ENCODE measurements around the gene RYK.

The RYK gene

DNA sequence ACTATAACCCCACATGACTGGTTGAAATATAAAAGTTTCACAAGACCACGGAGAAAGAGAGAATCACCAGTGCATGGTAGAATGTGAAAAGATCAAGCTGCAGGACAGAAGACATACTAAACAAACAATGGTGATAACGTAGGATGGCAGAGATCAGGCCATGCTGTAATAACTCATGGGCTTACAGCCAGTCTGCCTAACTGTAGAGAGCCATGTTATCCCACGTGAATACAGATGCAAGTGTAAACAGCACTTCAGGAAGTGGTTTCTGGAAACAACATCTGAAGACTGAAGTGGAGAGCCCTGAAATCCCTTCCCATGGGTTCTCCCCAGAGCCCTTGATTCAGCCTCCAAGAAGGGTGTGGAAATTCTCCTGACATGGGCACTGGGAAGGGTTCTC, 117.7 kb downstream of the RYK start:
- Histone ChIP-seq H3K27ac (no peak overlapping the region), H3K4me2 (no peak overlapping the region), H2AFZ (ENCODE audit: low read depth) (no peak overlapping the region), H3K27me3 (ENCODE audit: insufficient read depth, low read depth) (no peaks in the 10 kb centered on the region), H3K9ac (no peak overlapping the region), H3K4me3 (IDR thresholded peaks at IDR 0.05; ENCODE audit: insufficient read depth, low read depth, low read length) (no peak overlapping the region), H3K36me3 (ENCODE audit: insufficient read depth) (no peaks in the 10 kb centered on the region), H4K20me1 (ENCODE audit: insufficient read depth) (no peaks in the 10 kb centered on the region), H3K79me2 (ENCODE audit: insufficient read depth, low read depth) (no peaks in the 10 kb centered on the region), H3K4me1 (ENCODE audit: low read depth, poor library complexity, severe bottlenecking) (no peaks in the 10 kb centered on the region)
- TF ChIP-seq, protein P1, sequence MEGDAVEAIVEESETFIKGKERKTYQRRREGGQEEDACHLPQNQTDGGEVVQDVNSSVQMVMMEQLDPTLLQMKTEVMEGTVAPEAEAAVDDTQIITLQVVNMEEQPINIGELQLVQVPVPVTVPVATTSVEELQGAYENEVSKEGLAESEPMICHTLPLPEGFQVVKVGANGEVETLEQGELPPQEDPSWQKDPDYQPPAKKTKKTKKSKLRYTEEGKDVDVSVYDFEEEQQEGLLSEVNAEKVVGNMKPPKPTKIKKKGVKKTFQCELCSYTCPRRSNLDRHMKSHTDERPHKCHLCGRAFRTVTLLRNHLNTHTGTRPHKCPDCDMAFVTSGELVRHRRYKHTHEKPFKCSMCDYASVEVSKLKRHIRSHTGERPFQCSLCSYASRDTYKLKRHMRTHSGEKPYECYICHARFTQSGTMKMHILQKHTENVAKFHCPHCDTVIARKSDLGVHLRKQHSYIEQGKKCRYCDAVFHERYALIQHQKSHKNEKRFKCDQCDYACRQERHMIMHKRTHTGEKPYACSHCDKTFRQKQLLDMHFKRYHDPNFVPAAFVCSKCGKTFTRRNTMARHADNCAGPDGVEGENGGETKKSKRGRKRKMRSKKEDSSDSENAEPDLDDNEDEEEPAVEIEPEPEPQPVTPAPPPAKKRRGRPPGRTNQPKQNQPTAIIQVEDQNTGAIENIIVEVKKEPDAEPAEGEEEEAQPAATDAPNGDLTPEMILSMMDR (conservative IDR thresholded peaks at IDR 0.05; ENCODE audit: low read depth, low read length): no peak

DNA sequence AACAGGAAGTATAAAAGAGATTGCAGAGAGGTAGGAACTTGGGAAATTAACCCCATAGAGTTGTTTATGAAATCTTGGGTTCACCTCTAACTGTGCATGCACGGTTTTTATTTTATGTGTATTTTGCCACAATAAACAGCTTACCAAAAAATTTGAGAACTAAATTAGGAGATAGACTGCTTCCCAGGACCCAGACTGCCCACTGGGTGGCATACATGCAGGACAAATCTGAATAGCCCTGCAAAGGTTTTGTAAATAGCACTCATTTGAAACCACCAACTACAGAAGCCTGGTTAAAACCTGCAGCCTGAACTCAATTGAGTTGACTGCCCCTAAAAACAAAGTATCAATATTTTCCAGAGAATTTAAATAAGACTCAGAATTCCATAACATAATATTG, 124.5 kb downstream of the RYK start:
- Histone ChIP-seq H3K4me1 (ENCODE audit: low read depth, poor library complexity, severe bottlenecking) (no peaks in the 10 kb centered on the region), H2AFZ (ENCODE audit: low read depth) (no peak overlapping the region), H3K9ac (no peak overlapping the region), H3K27me3 (ENCODE audit: insufficient read depth, low read depth) (no peaks in the 10 kb centered on the region), H4K20me1 (ENCODE audit: insufficient read depth) (no peaks in the 10 kb centered on the region), H3K27ac (no peak overlapping the region), H3K36me3 (ENCODE audit: insufficient read depth) (no peaks in the 10 kb centered on the region), H3K4me2 (no peak overlapping the region), H3K4me3 (IDR thresholded peaks at IDR 0.05; ENCODE audit: insufficient read depth, low read depth, low read length) (no peak overlapping the region), H3K79me2 (ENCODE audit: insufficient read depth, low read depth) (no peaks in the 10 kb centered on the region)
- TF ChIP-seq, protein P1 (conservative IDR thresholded peaks at IDR 0.05; ENCODE audit: low read depth, low read length): no peak

DNA sequence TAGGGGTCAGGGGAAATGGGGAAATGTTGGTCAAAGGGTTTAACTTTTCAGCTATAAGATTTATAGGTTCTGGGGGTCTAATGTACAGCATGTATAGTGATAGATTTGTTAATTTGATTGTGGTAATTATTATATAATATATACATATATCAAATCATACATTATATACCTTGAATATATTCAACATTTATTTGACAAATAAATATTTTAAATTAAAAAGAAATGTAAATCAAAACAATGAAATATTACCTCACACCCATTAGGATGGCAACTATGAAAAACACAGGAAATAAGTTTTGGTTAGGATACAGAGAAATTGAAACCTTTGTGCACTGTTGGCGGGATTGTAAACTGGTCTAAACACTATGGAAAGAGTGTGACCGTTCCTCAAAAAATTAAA, 135.9 kb downstream of the RYK start:
- Histone ChIP-seq H3K4me1 (ENCODE audit: low read depth, poor library complexity, severe bottlenecking) (no peaks in the 10 kb centered on the region), H3K4me3 (IDR thresholded peaks at IDR 0.05; ENCODE audit: insufficient read depth, low read depth, low read length) (no peak overlapping the region), H3K27ac (no peak overlapping the region), H4K20me1 (ENCODE audit: insufficient read depth) (no peaks in the 10 kb centered on the region), H3K36me3 (ENCODE audit: insufficient read depth) (no peaks in the 10 kb centered on the region), H3K27me3 (ENCODE audit: insufficient read depth, low read depth) (no peaks in the 10 kb centered on the region), H3K4me2 (no peak overlapping the region), H2AFZ (ENCODE audit: low read depth) (no peak overlapping the region), H3K9ac (no peak overlapping the region), H3K79me2 (ENCODE audit: insufficient read depth, low read depth) (no peaks in the 10 kb centered on the region)
- TF ChIP-seq, protein P1 (conservative IDR thresholded peaks at IDR 0.05; ENCODE audit: low read depth, low read length): no peak

DNA sequence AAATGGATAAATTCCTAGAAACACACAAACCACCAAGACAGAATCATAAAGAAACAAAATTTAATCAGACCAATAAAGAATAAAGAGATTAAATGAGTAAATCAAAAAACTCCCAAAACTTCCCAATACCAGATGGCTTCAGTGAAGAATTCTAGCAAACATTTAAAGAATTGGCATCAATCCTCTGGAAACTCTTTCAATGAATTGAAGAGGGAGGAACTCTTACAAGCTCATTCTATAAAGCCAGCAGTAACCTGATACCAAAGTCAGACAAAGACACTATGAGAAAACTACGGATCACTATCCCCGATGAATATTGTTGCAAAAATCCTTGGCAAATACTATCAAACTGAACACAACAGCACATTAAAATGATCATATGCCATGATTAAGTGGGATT, 139.0 kb downstream of the RYK start:
- H4K20me1 ChIP-seq (ENCODE audit: insufficient read depth): no peaks in the 10 kb centered on the region
- TF ChIP-seq, protein P1 (conservative IDR thresholded peaks at IDR 0.05; ENCODE audit: low read depth, low read length): no peak
- H3K27me3 ChIP-seq (ENCODE audit: insufficient read depth, low read depth): no peaks in the 10 kb centered on the region
- H3K9ac ChIP-seq: no peak overlapping the region
- no peak overlapping the region for H3K4me2 ChIP-seq
- no peak overlapping the region for H3K4me3 ChIP-seq (IDR thresholded peaks at IDR 0.05; ENCODE audit: insufficient read depth, low read depth, low read length)
- H2AFZ ChIP-seq (ENCODE audit: low read depth): no peak overlapping the region
- no peak overlapping the region for H3K27ac ChIP-seq
- H3K79me2 ChIP-seq (ENCODE audit: insufficient read depth, low read depth): no peaks in the 10 kb centered on the region
- no peaks in the 10 kb centered on the region for H3K4me1 ChIP-seq (ENCODE audit: low read depth, poor library complexity, severe bottlenecking)
- no peaks in the 10 kb centered on the region for H3K36me3 ChIP-seq (ENCODE audit: insufficient read depth)

DNA sequence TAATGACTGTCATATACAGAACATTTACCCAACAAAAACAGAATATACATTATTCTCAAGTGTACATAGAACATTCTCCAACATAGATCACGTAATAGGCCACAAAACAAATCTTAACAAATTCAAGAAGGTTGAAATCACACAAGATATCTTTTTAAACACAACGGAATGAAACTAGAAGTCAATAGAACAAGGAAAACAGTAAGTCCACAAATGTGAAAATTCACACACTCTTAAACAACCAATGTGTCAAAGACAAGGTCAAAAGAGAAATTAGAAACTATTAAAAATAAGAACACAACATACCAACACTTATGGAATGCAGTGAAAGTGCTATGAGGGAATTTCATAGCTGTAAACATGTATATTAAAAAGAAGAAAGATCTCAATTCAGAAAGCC, 139.7 kb downstream of the RYK start:
- H3K36me3 ChIP-seq (ENCODE audit: insufficient read depth): no peaks in the 10 kb centered on the region
- no peaks in the 10 kb centered on the region for H3K27me3 ChIP-seq (ENCODE audit: insufficient read depth, low read depth)
- no peak overlapping the region for H3K27ac ChIP-seq
- TF ChIP-seq, protein P1 (conservative IDR thresholded peaks at IDR 0.05; ENCODE audit: low read depth, low read length): no peak
- no peaks in the 10 kb centered on the region for H3K79me2 ChIP-seq (ENCODE audit: insufficient read depth, low read depth)
- H3K4me1 ChIP-seq (ENCODE audit: low read depth, poor library complexity, severe bottlenecking): no peaks in the 10 kb centered on the region
- H3K4me3 ChIP-seq (IDR thresholded peaks at IDR 0.05; ENCODE audit: insufficient read depth, low read depth, low read length): no peak overlapping the region
- no peak overlapping the region for H3K4me2 ChIP-seq
- H3K9ac ChIP-seq: no peak overlapping the region
- no peaks in the 10 kb centered on the region for H4K20me1 ChIP-seq (ENCODE audit: insufficient read depth)
- no peak overlapping the region for H2AFZ ChIP-seq (ENCODE audit: low read depth)

All from KMS-11 (cell line).